Right atrium auricular region (tissue), 2 donors: Measurements from ENCODE around the gene RPS6KL1. TPM values are rescaled to one million over a fixed set of nuclear protein-coding genes. Genes with fewer than 3 reads are reported as not detected.

ENCODE experiments used
- DNase-seq: peaks from one replicate; pipeline ENCODE4 v3.0.0-alpha.2; 2019; ENCODE audit warnings: low spot score
- H3K27ac ChIP-seq, 2 donors: fragments of 200-600 bp; sonication (generic); 1 replicate in 1 of 2; 2 replicates in 1 of 2; pipeline ENCODE4 v1.5.1; 2016 to 2019
- H3K27me3 ChIP-seq, 2 donors: fragments of 200-600 bp; sonication (generic); one replicate each; pipeline versions ENCODE4 v1.5.1 to v1.6.0; 2017 to 2019
- H3K36me3 ChIP-seq: fragments of 200-600 bp; sonication (generic); one replicate; pipeline ENCODE4 v1.5.1; 2016
- H3K4me1 ChIP-seq, 2 donors: fragments of 200-600 bp; sonication (generic); one replicate each; pipeline versions ENCODE4 v1.5.1 to v1.6.0; 2017 to 2019
- H3K4me3 ChIP-seq, 2 donors: fragments of 200-600 bp; sonication (generic); 1 replicate in 1 of 2; 2 replicates in 1 of 2; pipeline ENCODE4 v1.5.1; 2017 to 2019; ENCODE audit warnings: mild to moderate bottlenecking in 1 of 2, moderate library complexity in 1 of 2
- H3K9me3 ChIP-seq, 2 donors: fragments of 200-600 bp; sonication (generic); one replicate each; pipeline ENCODE4 v1.5.1; 2019
- CTCF ChIP-seq, 2 donors: fragments of 200-600 bp; sonication (generic); IDR thresholded peaks; one replicate each; pipeline ENCODE4 v1.5.1; 2019; ENCODE audit warnings: antibody characterized with exemption in 2 of 2
- total RNA-seq, 2 donors: library from RNA; depleted of rRNA; stranded (reverse); fragments of >200 nt; gene quantifications; one replicate each; pipeline ENCODE4 v1.1.0, GENCODE V29; 2016

The RPS6KL1 gene
- total RNA-seq, 2 donors from 2014 or later = 7.6 to 10.3 TPM

GRCh38 chr14:74879427-74880182 is 43.5 kb downstream of the RPS6KL1 start:
- no peak for TF ChIP-seq CTCF (IDR thresholded peaks at IDR 0.05)
- no peaks in the 10 kb centered on the region for H3K36me3 ChIP-seq
- H3K27me3 ChIP-seq = no peaks in the 10 kb centered on the region
- H3K4me3 ChIP-seq = no peak overlapping the region
- H3K4me1 ChIP-seq = peaks cover 0 to 29% of the 10 kb centered on the region in 2 donors
- H3K9me3 ChIP-seq = no peaks in the 10 kb centered on the region
- no peak for DNase-seq
- no peak overlapping the region for H3K27ac ChIP-seq

GRCh38 chr14:74875941-74876913 is 46.8 kb downstream of the RPS6KL1 start, which contains the start of gene PROX2:
PROX2 (minus strand) TSS chr14:74876145; CDS start chr14:74863834, 12,311 bp downstream.
- DNase-seq = no peak
- peaks cover 0 to 5% of the 10 kb centered on the region in 2 donors for H3K4me1 ChIP-seq
- no peak for TF ChIP-seq CTCF (IDR thresholded peaks at IDR 0.05)

GRCh38 chr14:74875204-74875603 is 47.9 kb downstream of the RPS6KL1 start:
- no peak overlapping the region for H3K27ac ChIP-seq
- H3K9me3 ChIP-seq = no peaks in the 10 kb centered on the region
- H3K36me3 ChIP-seq = no peaks in the 10 kb centered on the region
- no peak for DNase-seq
- no peak overlapping the region for H3K4me3 ChIP-seq
- no peak for TF ChIP-seq CTCF (IDR thresholded peaks at IDR 0.05)
- H3K4me1 ChIP-seq = no peaks in the 10 kb centered on the region
- no peaks in the 10 kb centered on the region for H3K27me3 ChIP-seq

More at GRCh38 chr14:74875941-74876913, 46.8 kb downstream of the RPS6KL1 start, which contains the start of gene PROX2:
- no peak within 1 kb of the TSS for H3K27ac ChIP-seq
- no peaks in the 10 kb centered on the region for H3K9me3 ChIP-seq
- H3K36me3 ChIP-seq = no peaks in the 10 kb centered on the region
- H3K27me3 ChIP-seq = no peaks in the 10 kb centered on the region
- no peak within 1 kb of the TSS for H3K4me3 ChIP-seq

GRCh38 chr14:74871819-74872218 is 51.2 kb downstream of the RPS6KL1 start:
- no peaks in the 10 kb centered on the region for H3K9me3 ChIP-seq
- peaks cover 0 to 6% of the 10 kb centered on the region in 2 donors for H3K4me1 ChIP-seq
- no peak for TF ChIP-seq CTCF (IDR thresholded peaks at IDR 0.05)
- H3K4me3 ChIP-seq = no peak overlapping the region
- no peak for DNase-seq
- H3K27ac ChIP-seq = no peak overlapping the region
- no peaks in the 10 kb centered on the region for H3K27me3 ChIP-seq
- H3K36me3 ChIP-seq = no peaks in the 10 kb centered on the region

GRCh38 chr14:74868739-74869138 is 54.3 kb downstream of the RPS6KL1 start:
- no peaks in the 10 kb centered on the region for H3K27me3 ChIP-seq
- no peaks in the 10 kb centered on the region for H3K9me3 ChIP-seq
- H3K4me3 ChIP-seq = no peak overlapping the region
- peaks cover 0 to 6% of the 10 kb centered on the region in 2 donors for H3K4me1 ChIP-seq
- no peaks in the 10 kb centered on the region for H3K36me3 ChIP-seq
- no peak for DNase-seq
- H3K27ac ChIP-seq = no peak overlapping the region
- no peak for TF ChIP-seq CTCF (IDR thresholded peaks at IDR 0.05)
